ENCODE data around the gene PDE11A.
"Not testable (repeated sequence)": the region's sequence is repeated elsewhere in the genome, so short reads cannot be mapped to it uniquely, and the experiment has no call there.

The PDE11A gene

GRCh38 chr2:178008636-178009289 lies 63.8 kb downstream of the PDE11A start:
- no peak for DNase-seq (ENCODE audit: low spot score)

GRCh38 chr2:178006710-178007109 lies 65.9 kb downstream of the PDE11A start:
- no peak for DNase-seq (ENCODE audit: low spot score)

- no peak for DNase-seq (ENCODE audit: low spot score)
These were observed 66.8 kb downstream of the PDE11A start for GRCh38 chr2:178005756-178006155.

GRCh38 chr2:178002038-178002437 lies 70.5 kb downstream of the PDE11A start:
- DNase-seq (ENCODE audit: low spot score): no peak

GRCh38 chr2:177998996-177999395 lies 73.6 kb downstream of the PDE11A start:
- DNase-seq (ENCODE audit: low spot score): no peak

GRCh38 chr2:177998006-177998405 lies 74.6 kb downstream of the PDE11A start:
- DNase-seq (ENCODE audit: low spot score): no peak

- no peak for DNase-seq (ENCODE audit: low spot score)
These were observed 79.6 kb downstream of the PDE11A start for GRCh38 chr2:177992992-177993391.

- no peak for DNase-seq (ENCODE audit: low spot score)
These were observed 83.3 kb downstream of the PDE11A start for GRCh38 chr2:177989029-177989885.

GRCh38 chr2:177984749-177985148 lies 87.8 kb downstream of the PDE11A start:
- DNase-seq (ENCODE audit: low spot score): no peak

GRCh38 chr2:177983183-177983788 lies 89.3 kb downstream of the PDE11A start:
- no peak for DNase-seq (ENCODE audit: low spot score)

GRCh38 chr2:177972782-177973181 lies 99.8 kb downstream of the PDE11A start:
- DNase-seq (ENCODE audit: low spot score): no peak

GRCh38 chr2:177972123-177972522 lies 100.5 kb downstream of the PDE11A start:
- no peak for DNase-seq (ENCODE audit: low spot score)

- no peak for DNase-seq (ENCODE audit: low spot score)
These were observed 101.7 kb downstream of the PDE11A start for GRCh38 chr2:177970670-177971454.

- DNase-seq (ENCODE audit: low spot score): no peak
These were observed 107.7 kb downstream of the PDE11A start for GRCh38 chr2:177964892-177965291.

- no peak for DNase-seq (ENCODE audit: low spot score)
These were observed 120.4 kb downstream of the PDE11A start for GRCh38 chr2:177952151-177952550.

- DNase-seq (ENCODE audit: low spot score): not testable (repeated sequence)
These were observed 125.0 kb downstream of the PDE11A start for GRCh38 chr2:177947598-177947997.

- DNase-seq (ENCODE audit: low spot score): not testable (repeated sequence)
These were observed 128.0 kb downstream of the PDE11A start for GRCh38 chr2:177944530-177944929.

GRCh38 chr2:177942731-177943130 lies 129.8 kb downstream of the PDE11A start:
- no peak for DNase-seq (ENCODE audit: low spot score)

- DNase-seq (ENCODE audit: low spot score): no peak
These were observed 133.4 kb downstream of the PDE11A start for GRCh38 chr2:177939211-177939610.

GRCh38 chr2:177930916-177931315 lies 141.7 kb downstream of the PDE11A start:
- DNase-seq (ENCODE audit: low spot score): no peak

- DNase-seq (ENCODE audit: low spot score): no peak
These were observed 142.7 kb downstream of the PDE11A start for GRCh38 chr2:177929662-177930522.

Measured in putamen (tissue), 1 donor.